ENCODE data around the gene UMODL1.

Gene UMODL1

DNA sequence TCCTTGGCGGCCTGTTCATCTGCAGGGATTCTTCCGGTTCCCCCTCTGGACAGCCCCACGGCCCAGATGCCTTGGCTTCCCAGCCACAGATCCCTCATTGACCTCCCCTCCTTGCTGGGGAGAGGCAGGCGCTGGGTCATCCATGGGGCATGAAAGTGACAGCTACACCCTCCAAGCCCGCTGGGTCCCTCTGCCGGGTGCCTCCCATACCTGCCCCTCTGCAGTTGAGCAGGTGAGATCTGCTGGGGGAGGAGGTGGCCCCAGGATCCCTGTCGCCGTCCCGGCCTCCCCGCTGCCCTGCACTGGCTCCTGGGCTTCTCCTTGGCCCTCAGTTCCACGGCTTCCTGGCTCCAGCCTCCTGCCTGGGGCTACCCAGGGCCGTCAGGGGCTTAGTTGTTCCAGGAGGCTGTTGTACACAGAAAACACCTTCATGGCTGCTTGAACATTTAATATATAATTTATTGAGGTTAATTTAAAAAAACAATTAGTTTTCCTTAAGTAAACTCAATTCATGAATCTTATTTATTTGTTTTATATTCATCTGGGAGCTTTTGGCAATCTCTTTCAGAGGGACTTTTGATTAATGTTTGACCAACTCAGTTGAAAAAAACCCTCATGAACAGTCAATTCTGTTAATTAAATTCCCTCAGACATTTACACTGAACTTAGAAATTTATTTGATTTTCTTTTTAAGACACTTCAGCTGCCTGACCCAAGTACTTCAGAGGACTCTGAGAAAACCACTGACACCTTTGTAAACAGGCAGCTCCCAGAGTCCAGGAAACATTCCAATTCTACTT, 80.2 kb downstream of the UMODL1 start:
- DNase-seq (ENCODE audit: low read depth): no peak
- TF ChIP-seq MAX (IDR thresholded peaks at IDR 0.05; ENCODE audit: low read depth, low read length) (no peak), POLR2A (IDR thresholded peaks at IDR 0.05; ENCODE audit: extremely low read depth, insufficient read length) (no peak), MYC (IDR thresholded peaks at IDR 0.05; ENCODE audit: low read depth, low read length) (no peak)
- TF ChIP-seq, protein P1, sequence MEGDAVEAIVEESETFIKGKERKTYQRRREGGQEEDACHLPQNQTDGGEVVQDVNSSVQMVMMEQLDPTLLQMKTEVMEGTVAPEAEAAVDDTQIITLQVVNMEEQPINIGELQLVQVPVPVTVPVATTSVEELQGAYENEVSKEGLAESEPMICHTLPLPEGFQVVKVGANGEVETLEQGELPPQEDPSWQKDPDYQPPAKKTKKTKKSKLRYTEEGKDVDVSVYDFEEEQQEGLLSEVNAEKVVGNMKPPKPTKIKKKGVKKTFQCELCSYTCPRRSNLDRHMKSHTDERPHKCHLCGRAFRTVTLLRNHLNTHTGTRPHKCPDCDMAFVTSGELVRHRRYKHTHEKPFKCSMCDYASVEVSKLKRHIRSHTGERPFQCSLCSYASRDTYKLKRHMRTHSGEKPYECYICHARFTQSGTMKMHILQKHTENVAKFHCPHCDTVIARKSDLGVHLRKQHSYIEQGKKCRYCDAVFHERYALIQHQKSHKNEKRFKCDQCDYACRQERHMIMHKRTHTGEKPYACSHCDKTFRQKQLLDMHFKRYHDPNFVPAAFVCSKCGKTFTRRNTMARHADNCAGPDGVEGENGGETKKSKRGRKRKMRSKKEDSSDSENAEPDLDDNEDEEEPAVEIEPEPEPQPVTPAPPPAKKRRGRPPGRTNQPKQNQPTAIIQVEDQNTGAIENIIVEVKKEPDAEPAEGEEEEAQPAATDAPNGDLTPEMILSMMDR (IDR thresholded peaks at IDR 0.05; ENCODE audit: low read depth, low read length): no peak
- H3K4me3 ChIP-seq (ENCODE audit: low read depth, low read length): no peak overlapping the region

DNA sequence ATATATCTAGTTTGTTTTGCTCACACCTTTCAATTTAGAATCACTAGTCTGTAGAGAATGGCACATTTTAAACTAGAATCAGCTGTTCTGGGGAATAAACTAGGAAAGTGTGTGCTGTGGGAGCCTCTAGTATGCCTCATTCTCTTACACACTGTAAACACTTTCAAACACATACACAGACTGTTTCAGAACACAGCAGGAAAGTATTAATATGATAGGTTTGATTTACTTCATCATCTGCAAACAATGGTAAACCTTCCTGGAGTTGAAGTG, 80.8 kb downstream of the UMODL1 start:
- TF ChIP-seq MYC (IDR thresholded peaks at IDR 0.05; ENCODE audit: low read depth, low read length): no peak
- TF ChIP-seq, protein P1 (IDR thresholded peaks at IDR 0.05; ENCODE audit: low read depth, low read length): no peak
- no peak for TF ChIP-seq MAX (IDR thresholded peaks at IDR 0.05; ENCODE audit: low read depth, low read length)
- TF ChIP-seq POLR2A (IDR thresholded peaks at IDR 0.05; ENCODE audit: extremely low read depth, insufficient read length): no peak
- no peak overlapping the region for H3K4me3 ChIP-seq (ENCODE audit: low read depth, low read length)
- DNase-seq (ENCODE audit: low read depth): no peak

- TF ChIP-seq MAX (IDR thresholded peaks at IDR 0.05; ENCODE audit: low read depth, low read length) (no peak), POLR2A (IDR thresholded peaks at IDR 0.05; ENCODE audit: extremely low read depth, insufficient read length) (no peak)
- no peak overlapping the region for H3K4me3 ChIP-seq (ENCODE audit: low read depth, low read length)
- DNase-seq (ENCODE audit: low read depth): no peak
Measured at GRCh38 chr21:42153046-42153686, 82.0 kb downstream of the UMODL1 start.

DNA sequence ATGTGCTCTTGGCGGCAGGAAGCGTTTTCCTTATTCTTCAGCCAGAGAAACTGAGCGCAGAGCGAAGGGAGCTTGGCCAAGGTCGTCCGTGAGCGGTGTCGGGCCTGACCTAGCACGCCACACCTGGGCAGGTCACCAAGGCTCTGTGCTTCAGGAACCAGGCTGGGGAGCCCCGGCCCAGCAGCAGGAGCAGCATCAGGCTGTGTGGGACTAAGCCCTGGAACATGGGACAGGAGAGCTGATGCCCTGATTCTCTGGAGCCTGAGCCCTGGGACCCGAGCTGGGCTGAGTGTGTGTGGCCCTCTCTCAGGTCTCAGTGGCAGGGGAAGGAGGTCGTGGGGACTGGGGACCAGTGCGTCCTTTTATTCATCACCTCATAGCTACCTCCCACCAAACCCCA, 82.6 kb downstream of the UMODL1 start:
- DNase-seq (ENCODE audit: low read depth): no peak
- no peak overlapping the region for H3K4me3 ChIP-seq (ENCODE audit: low read depth, low read length)
- TF ChIP-seq MAX (IDR thresholded peaks at IDR 0.05; ENCODE audit: low read depth, low read length): no peak
- TF ChIP-seq MYC (IDR thresholded peaks at IDR 0.05; ENCODE audit: low read depth, low read length): no peak
- no peak for TF ChIP-seq POLR2A (IDR thresholded peaks at IDR 0.05; ENCODE audit: extremely low read depth, insufficient read length)
- TF ChIP-seq, protein P1 (IDR thresholded peaks at IDR 0.05; ENCODE audit: low read depth, low read length): no peak

DNA sequence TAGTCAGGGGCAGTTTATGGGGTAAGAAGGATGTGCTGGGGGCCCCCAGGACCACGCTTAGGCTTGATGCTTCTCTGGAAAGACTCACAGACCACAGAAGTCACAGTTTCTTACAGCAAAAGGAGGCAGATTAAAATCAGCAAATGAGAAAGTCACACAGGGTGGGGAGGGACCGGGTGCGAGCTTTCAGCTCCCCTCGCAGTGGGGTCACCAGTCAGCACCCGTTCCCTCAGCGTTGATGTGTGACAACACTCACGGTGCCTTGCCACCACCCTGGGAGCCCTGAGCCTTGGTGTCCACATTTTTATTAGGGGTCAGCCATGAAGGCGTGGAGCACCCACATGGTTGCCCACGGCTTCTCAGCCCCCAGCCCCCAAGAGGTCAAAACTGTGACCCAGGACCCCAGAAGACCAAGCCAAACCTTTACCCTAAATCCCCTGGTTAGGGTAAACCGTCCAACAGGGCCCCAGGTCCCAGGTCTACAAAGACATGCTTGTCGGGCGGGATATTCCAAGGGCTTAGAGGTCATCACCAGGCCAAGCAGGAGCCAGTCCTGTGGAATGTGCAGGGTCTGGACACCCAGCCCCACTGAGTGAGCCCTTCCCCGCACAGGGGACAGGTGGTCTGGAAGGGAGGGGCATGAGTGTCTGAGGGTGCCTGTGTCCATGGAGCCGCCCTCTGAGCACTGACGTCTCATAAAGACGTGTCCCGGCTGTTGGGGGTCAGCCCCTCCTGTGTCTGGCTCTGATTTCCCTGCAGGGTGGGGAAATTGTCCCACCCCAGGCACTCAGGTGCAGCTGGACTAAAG, 83.3 kb downstream of the UMODL1 start:
- DNase-seq (ENCODE audit: low read depth): no peak

More for the DNA sequence above, 83.3 kb downstream of the UMODL1 start:
- TF ChIP-seq MAX (IDR thresholded peaks at IDR 0.05; ENCODE audit: low read depth, low read length) (no peak), POLR2A (IDR thresholded peaks at IDR 0.05; ENCODE audit: extremely low read depth, insufficient read length) (no peak), MYC (IDR thresholded peaks at IDR 0.05; ENCODE audit: low read depth, low read length) (no peak)
- TF ChIP-seq, protein P1 (IDR thresholded peaks at IDR 0.05; ENCODE audit: low read depth, low read length): no peak
- H3K4me3 ChIP-seq (ENCODE audit: low read depth, low read length): no peak overlapping the region

Measured in NB4 (cell line).